ENCODE results near the gene CPM.

Gene CPM

DNA sequence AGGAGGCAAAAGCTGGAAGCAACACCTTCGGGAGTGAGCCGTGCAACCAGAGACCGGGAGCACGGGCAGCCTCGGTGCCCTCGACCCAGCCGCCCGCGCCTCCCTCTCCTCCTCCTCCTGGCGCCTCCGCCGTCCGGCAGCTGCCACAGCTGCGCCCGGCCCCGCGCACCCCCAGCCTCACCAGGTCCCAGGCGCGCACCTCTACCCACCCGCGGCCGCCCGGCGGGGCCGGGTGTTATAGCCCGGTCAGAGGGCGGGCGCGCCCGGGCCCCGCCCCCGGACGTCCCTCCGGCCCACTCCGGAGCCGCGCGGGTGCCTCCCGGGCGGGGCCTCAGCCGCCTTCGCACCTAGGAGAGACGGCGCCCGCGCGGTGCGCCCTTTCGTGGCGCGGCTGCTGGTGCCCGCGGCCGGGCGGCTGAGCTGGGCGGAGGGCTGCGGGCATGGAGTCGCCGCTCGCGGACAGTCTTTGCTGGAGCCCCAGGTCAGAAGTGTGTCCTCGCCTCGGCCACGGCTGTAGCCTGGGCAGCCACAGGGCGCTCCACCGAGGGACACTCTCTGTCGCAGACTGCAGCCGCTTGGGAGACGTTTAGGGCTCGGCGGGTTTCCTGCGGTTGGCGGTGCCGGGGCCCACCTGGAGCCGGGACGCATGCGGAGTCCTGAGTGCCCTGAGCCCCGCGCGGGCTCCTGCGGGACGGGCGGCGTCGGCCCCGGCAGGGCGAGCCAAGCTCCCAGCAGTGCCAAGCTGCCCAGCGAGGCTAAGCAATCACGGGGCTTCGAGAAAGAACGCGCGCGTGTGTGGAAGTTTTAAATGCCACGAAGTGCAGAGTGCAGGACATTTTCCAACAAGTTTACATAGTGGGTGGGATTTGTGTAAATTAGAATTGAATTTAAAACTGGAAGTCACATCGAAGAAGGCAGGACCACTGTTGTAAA lies at the start of gene CPM:
Gene CPM (minus strand): TSS at position 211 of the 933 bp plus-strand sequence. CDS start 334 bp downstream, outside the sequence.
- in situ Hi-C loops (cut with HindIII; ENCODE audit: low sequenced_read_pairs): no loop called here

DNA sequence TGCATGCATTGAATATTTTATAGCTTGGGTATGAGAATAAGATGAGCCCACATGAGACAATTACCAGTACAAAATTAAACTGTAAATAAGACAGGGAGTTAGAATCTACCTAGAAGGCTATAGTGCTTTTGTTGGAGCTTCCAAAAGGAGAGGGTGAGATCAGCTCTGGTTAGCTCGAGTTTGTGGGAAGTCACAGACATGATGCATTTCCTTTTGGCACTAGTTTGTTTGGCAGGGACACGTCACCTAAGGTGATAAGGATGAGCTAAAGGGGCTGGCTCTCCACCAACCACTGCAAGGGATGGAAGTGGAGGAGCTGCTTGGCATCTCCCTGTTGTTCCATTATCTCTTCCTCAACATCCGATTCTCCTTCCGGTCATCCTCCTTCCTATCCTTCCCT lies 48.5 kb upstream of the CPM start:
- in situ Hi-C loops (cut with HindIII; ENCODE audit: low sequenced_read_pairs): no loop called here

DNA sequence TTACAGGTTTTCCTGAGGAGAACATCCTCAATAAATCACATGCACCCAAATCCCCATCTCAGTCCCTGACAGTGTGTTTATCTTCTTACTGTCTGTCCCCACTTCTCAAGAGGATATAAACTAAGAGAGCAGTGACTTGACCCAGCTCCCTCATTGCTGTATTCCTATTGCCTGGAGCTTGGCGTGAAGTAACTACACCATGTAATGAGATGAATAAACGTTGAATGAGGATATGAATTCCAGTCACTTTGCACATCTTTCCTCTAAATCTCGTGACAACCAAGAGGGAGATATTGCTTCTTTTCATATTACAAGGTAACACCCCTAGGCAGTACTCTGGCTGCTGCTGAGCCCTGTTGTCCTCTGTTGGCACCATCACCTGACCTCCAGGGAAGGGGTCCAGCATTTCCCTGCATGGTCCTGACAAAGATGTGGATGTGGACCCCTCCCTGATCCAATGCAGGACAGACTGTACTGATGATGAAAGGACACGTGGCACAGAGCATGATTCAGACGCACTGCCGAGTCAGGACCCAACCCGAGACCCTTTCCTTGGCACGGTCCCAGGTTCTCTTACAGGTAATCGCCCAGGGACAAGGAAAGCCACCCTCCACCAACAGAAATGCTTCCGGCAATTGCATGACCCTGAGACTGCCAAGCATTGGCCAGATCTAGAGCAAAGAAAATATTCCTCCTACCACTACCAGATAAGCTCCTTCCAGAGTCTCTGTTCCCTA lies 47.7 kb upstream of the CPM start:
- in situ Hi-C loops (cut with HindIII; ENCODE audit: low sequenced_read_pairs): no loop called here

DNA sequence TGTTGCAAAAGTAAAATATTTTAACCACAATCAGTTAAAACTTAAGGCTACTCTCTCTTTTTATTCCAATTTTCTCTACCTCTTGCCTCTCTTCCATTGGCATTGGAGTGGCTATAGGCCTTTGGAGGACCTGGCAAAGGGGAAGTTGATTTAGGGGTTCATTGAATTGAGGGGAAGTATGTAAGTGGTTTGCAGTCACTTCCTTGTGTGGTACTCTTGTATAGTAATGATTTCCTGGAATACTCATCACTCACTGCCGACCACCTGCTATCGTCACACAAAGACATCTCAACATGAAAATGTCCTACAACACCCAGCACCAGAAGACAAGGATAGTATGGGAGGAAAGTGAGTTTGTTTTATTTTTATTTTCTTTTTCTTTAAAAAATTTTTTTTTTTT lies 45.7 kb upstream of the CPM start:
- in situ Hi-C loops (cut with HindIII; ENCODE audit: low sequenced_read_pairs): no loop called here

DNA sequence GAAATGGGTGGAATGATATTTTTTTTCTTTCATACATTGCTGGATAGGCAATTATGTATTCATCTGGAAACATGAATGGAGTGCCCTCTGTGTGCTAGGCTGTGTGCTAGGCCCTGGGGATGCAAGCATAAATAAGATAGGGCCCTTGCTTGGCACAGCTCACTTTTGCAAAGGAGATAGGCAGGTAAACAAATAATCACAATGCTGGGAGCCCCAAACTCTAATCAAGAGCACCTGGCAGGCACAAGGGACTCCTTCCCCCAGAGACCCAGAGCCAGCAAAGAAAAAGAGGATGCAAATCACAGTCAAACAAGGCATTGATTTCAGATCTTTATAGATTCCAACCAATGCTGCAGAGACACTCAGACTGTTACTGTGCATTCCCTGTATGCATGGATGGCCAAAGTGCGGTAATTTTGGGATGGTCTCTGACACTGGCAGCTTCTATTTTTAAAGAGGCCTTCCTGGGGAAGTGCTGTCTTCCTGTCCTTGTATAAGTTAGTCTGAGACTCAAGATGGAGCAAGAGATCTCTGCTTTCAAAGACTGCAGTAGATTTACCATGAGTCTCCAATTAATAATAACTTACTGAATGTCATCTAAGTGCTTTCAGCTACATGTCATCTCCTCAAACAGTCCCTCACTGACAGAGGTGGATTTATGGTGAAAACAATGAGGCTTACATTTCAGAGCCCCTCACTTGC lies 45.1 kb upstream of the CPM start:
- in situ Hi-C loops (cut with HindIII; ENCODE audit: low sequenced_read_pairs): no loop called here

DNA sequence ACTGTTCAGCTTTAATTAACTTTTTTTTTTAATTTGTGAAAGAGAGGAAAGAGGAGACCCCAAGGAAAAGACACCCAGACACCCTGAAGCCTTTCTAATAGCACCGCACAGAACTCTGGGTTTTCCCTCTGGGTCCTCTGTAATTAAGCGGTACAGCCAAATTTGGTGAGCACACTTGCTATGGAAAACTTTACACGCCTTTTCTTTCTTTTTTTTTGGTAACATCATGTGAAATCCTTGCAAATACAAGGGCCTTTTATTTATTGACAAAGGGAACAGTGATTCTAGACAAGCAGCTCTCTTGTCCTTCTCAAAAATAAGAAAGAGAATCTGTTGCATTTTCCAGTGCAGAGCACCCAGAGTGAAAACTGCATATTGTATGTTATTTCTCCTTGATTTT lies 44.4 kb upstream of the CPM start:
- in situ Hi-C loops (cut with HindIII; ENCODE audit: low sequenced_read_pairs): no loop called here

DNA sequence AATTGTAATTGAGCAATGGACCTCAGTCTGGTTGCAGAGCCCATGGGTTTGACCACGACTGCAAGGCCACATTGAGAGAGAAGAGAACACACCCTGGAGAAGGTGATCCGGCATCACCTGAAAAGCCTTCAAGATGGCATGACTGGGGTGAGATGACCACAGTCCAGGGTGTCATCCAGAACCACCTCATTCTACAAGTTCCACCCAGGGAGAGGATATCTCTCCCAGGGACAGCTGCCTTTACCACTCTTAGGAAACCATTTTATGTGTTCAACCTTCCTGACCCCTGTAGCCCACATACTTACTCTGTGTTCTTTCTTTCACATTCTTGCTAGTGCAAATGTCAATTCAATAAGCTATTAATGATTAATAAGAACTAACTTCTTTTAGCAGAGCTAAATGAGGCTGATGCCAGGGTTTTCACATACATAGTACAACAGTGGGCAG lies 43.4 kb upstream of the CPM start:
- in situ Hi-C loops (cut with HindIII; ENCODE audit: low sequenced_read_pairs): no loop called here

DNA sequence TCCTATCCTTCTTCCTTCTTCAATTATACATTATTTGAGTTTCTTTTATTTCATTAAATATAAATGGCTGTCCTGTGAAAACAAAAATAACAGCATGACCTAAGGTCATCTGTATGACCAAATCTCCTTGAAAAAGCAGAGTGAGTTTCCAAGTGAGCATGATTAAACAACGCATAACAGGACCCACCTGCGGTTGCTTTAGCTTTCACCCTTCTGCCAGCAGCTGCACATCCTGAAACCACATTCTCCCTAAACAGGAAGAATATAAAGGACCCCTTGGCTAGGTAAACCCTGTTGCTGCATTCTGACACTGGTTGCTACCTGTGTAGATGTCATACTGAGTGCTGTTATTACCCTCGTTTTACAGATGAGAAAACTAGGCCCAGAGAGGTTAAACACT lies 42.8 kb upstream of the CPM start:
- in situ Hi-C loops (cut with HindIII; ENCODE audit: low sequenced_read_pairs): no loop called here

DNA sequence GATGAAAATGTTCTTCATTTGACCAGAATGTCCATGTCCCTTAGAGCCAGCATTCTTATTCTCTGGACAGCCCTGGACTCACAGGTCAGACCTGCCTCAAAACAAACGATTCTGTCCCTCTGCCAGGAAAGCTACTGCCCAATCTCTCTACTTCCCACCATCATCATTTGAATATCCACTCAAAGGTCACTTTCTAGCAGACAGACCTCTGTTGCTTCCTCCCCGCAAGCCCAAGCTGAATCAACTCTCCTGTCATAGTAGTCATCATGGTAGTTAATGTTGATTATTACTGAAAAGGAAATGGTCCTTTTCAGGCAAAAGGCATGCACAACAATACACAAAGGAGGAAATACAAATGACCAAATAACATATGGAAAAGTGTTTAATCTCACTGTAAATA lies 39.6 kb upstream of the CPM start:
- in situ Hi-C loops (cut with HindIII; ENCODE audit: low sequenced_read_pairs): no loop called here

DNA sequence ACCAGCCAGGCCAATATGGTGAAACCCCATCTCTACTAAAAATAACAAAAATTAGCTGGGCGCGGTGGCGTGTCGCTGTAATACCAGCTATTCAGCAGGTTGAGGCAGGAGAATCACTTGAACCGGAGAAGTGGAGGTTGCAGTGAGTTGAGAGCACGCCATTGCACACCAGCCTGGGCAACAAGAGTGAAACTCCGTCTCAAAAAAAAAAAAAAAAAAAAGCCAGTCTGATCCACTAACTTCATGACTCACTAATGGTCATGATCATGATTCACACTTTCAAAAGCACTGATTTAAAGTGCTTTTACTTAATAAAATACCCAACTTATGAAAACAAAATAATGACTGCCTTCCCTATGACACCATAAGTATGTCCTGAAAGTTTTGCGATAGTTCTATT lies 38.4 kb upstream of the CPM start:
- in situ Hi-C loops (cut with HindIII; ENCODE audit: low sequenced_read_pairs): no loop called here

DNA sequence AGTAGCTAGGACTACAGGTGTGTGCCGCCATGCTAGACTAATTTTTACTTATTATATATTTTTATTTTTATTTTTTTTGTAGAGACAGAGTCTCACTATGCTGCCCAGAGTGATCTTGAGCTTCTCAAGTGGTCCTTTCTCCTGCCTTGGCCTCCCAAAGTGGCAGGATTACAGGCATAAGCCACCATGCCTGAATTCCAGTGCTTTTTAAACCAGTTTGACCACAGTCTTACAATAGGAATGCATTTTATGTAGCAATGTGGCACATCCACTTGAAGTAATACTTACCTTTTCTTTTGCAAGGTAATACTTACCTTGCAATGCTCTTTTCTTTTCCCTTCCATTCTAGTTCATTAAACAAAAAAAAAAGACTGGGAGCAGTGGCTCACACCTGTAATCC lies 38.0 kb upstream of the CPM start:
- in situ Hi-C loops (cut with HindIII; ENCODE audit: low sequenced_read_pairs): no loop called here

DNA sequence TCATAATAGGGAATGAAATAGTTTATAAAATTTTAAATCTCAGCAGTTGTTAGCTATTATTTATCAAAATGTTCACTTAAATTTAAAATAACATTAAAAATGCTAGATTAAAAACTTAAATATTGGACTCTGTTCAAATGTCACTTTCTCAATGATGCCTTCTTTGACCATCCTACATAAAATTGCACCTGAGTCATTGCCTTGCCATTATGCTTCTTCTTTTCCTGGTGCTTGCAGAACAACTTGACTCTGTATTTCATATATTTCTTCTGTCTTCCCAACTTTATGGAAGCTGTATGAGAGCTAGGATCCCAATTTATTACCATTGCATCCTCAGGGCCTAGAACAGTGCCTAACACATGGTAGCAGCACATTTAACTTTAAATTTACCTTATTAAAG lies 37.3 kb upstream of the CPM start:
- in situ Hi-C loops (cut with HindIII; ENCODE audit: low sequenced_read_pairs): no loop called here

DNA sequence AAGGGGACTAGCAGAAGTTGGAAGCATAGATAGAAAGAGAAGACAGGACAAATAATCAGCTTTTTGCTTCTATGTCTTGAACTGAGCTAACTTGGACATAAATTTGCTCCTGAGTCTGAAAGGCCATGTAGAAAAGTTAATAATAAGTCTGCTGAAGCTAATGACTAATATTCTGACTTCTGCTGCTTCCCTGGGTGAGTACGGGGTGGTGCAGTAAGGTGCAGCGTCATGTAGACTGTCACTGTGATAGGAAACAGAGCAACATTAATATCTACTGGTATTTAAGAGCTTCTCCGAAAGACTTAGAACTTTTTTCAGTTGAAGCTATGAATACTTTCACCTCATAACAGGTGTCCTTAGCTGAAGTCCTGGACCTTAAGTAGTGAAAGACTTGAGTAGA lies 34.1 kb upstream of the CPM start:
- in situ Hi-C loops (cut with HindIII; ENCODE audit: low sequenced_read_pairs): no loop called here

DNA sequence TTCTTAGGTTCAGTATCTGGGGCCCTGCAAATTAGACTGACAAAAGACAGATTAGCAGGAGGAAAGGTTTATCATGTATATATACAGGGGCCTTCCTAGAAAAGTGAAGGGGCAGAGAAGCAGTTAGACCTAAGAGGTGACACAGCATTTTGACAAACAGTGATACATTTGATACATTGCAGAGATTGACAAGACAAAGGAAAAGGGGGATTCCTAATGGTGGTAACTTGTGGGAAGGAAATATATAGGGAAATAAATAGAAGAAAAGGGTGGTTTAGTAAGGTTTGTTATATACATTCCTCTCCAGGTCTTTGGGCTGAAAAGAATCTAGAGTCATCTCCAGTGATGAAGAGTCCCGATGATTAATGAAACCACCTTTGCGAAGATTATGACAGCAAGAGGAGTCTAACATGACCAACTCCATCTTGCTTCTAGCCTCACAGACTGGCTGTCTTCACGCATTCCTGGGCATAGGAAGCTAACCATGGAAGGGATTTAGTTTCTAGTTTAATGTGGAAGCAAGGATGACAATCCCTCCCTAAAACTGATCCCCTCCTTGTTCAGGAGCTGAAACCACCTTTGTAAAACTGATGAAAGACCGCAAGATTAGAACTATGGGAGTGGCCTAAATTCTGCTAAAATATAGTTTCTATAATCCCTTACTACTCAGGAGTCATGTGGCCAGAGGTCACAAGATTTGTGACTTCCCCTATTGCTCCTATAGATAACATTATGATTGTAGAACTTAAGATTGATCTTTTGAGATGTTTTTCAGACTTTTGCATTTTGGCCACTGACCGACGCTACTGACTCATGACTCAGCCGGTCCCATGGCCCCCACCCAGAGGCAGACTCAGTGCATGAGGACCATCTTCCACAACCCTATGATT lies 31.1 kb upstream of the CPM start:
- in situ Hi-C loops (cut with HindIII; ENCODE audit: low sequenced_read_pairs): no loop called here

DNA sequence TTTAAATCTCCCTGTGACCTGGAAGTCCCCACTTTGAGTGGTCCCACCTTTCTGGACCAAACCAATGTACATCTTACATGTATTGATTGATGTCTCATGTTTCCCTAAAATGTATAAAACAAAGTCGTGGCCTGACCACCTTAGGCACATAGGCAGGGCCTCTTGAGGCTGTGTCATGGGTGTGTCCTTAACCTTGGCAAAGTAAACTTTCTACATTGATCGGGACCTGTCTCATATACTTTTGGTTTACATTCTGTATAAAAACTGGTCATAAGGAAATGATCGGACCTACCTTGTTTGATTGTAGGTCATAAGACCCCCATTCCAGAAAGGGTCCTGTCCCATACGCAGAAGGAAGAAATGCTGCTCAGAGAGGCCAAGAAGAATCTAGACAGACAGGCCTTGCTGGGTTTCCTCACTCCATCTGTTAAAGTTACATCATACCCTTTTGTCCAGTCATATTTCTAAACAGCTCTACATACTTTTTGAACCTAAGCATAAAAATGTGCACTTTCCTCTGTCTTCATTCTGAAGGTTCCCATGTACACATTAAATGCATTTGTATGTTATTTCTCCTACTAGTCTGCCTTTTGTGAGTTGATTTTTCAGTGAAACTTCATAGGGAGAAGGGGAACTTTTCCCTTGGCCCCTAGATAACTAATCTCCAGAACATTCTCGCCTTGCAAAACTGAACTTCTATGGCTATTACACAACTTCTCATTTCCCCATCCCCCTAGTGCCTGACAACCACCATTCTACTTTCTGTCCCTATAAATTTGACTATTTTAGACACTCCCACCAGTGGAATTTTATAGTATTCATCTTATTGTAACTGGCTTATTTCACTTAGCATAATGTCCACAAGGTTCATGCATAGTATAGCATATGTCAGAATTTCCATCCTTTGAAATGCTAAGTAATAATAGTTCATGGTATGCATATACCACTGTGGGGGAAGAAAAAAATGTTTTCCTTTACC lies 30.2 kb upstream of the CPM start:
- in situ Hi-C loops (cut with HindIII; ENCODE audit: low sequenced_read_pairs): no loop called here

DNA sequence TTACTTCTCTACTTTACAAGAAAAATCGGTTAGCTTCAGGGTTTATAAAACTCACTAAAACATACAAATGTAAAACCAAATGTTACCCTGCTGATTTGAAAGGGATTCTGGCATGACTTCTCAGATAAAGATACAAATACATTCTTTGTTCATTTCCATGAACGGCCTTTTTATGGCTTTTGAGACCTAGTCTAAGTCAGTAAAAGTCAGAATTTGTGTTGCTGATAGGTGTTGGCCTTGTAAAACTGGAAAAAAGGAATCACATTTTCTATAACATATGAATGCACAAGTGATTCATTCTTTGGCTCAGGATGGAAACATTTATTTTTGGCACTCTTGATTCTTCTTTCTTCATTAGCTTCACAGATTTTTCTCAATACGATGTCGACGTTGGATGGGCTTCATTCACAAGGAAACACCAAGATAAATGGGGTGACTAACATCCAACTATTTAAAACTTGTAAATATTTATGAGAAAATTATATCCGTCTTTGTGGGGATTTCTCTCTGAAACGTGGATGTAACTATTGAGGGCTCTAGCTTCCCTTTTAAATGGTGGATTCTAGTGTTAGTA lies 27.0 kb upstream of the CPM start:
- in situ Hi-C loops (cut with HindIII; ENCODE audit: low sequenced_read_pairs): no loop called here

DNA sequence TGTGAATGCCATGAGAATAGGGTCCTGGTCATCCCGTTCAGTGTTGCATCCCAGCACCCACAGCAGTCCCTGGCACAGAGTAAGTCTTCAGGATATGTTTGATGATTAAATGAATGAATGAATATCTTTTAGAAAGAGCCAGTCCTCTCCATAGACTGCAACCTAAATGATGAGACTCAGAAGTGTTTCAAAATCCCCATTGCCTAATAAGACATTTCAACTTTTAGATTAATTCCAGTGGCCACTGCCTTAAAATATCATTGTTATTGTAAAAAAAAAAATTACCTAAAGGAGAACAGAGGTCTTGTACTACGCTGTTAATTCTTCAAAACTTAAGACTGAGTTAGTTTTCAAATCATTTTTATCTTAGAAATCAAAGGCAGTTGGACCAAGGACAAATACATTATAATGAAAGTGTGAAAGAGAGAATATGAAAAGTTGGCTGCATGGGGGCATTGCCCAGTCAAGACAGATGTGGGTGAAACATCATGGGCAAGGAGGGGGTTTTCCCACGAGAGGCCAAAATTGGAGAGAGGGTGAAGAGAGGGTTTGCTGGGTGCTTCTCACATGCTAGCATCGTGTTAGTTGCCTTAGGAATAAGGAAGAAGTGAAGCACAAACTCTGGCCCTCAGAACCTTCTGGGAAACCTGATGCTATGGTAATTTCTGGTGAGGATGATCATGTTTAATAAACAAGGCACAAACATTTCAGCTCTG lies 26.3 kb upstream of the CPM start:
- in situ Hi-C loops (cut with HindIII; ENCODE audit: low sequenced_read_pairs): no loop called here

DNA sequence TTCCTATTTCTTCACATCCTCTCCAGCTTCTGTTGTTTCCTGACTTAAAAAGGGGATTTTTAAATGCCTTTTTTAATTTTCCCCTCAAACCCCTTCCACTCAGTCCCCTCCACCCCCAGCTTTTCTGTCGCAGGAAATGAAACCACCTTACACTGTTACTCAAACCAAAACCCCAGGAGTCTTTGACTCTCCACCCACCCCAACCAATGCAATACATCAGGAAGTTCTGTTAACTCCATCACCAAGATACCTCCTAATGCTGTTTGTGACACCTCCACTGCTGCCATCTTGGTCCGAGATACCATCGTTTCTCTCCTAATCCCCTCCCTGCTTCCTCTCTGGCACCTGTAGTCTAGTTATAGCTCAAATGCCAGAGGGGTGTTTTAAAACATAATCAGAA lies 25.4 kb upstream of the CPM start:
- in situ Hi-C loops (cut with HindIII; ENCODE audit: low sequenced_read_pairs): no loop called here

All from DLD1 (cell line).